ENCODE measurements around the gene CR1.

DNA sequence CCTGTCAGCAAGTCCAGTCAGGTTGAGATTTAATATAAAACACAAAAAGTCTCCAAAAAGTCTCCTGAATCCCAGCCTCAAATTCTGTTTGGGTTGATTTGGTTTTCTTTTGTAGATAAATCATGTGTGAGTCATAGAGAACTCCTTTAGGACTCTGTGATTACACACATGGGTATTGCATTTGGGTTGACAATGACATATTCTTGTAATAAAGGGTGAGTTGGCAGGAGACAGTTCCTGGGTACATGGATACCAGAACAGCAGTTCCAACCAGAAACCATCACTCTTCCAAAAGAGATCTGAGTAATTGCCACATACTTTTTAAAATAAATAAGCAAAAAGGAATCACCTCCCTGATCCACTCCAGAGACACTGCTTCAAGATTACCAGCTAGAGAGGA lies 32.9 kb upstream of the CR1 start:
- TF ChIP-seq, protein P1, sequence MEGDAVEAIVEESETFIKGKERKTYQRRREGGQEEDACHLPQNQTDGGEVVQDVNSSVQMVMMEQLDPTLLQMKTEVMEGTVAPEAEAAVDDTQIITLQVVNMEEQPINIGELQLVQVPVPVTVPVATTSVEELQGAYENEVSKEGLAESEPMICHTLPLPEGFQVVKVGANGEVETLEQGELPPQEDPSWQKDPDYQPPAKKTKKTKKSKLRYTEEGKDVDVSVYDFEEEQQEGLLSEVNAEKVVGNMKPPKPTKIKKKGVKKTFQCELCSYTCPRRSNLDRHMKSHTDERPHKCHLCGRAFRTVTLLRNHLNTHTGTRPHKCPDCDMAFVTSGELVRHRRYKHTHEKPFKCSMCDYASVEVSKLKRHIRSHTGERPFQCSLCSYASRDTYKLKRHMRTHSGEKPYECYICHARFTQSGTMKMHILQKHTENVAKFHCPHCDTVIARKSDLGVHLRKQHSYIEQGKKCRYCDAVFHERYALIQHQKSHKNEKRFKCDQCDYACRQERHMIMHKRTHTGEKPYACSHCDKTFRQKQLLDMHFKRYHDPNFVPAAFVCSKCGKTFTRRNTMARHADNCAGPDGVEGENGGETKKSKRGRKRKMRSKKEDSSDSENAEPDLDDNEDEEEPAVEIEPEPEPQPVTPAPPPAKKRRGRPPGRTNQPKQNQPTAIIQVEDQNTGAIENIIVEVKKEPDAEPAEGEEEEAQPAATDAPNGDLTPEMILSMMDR (IDR thresholded peaks at IDR 0.05), result no peak
- no peak for TF ChIP-seq POLR2A (IDR thresholded peaks at IDR 0.05)
